ENCODE data around the gene TTLL7.

Gene TTLL7

GRCh38 chr1:84019217-84019616 is 20.3 kb upstream of the TTLL7 start:
- no peaks in the 10 kb centered on the region for H3K36me3 ChIP-seq
- H3K27ac ChIP-seq: no peak overlapping the region
- H3K4me3 ChIP-seq: no peak overlapping the region
- no peaks in the 10 kb centered on the region for H3K4me1 ChIP-seq
- H3K4me2 ChIP-seq: no peak overlapping the region
- H3K9me3 ChIP-seq (replicated peaks in 1 of 11): peaks cover 7 to 13% (median 9%) of the 10 kb centered on the region in 11 experiments; a peak in 20 of 22 replicates
- no peaks in the 10 kb centered on the region for H3K27me3 ChIP-seq
- H3K9ac ChIP-seq: no peak overlapping the region
- H4K20me1 ChIP-seq: no peaks in the 10 kb centered on the region
- no peak for TF ChIP-seq Cebpa-rat (IDR thresholded peaks at IDR 0.05)

DNA sequence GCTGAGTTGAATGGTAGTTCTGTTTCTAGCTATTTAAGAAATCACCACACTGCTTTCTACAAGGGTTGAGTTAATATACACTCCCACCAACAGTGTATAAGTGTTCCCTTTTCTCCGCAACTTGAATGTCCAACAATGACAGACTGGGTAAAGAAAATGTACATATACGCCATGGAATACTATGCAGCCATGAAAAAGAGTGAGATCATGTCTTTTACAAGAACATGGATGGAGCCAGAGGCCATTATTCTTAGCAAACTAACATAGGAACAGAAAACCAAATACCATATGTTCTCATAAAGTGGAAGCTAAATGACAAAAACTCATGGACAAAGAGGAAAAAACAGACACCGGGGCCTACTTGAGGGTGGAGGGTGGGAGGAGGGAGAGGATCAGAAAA is 14.8 kb upstream of the TTLL7 start:
- no peaks in the 10 kb centered on the region for H3K36me3 ChIP-seq
- no peaks in the 10 kb centered on the region for H3K27me3 ChIP-seq
- TF ChIP-seq Cebpa-rat (IDR thresholded peaks at IDR 0.05): no peak
- H4K20me1 ChIP-seq: no peaks in the 10 kb centered on the region
- H3K4me1 ChIP-seq: no peaks in the 10 kb centered on the region
- no peak overlapping the region for H3K4me3 ChIP-seq
- H3K27ac ChIP-seq: no peak overlapping the region
- no peak overlapping the region for H3K4me2 ChIP-seq
- H3K9me3 ChIP-seq (replicated peaks in 1 of 11): peaks cover 0 to 5% (median 0%) of the 10 kb centered on the region in 11 experiments; a peak in 3 of 22 replicates
- H3K9ac ChIP-seq: no peak overlapping the region

DNA sequence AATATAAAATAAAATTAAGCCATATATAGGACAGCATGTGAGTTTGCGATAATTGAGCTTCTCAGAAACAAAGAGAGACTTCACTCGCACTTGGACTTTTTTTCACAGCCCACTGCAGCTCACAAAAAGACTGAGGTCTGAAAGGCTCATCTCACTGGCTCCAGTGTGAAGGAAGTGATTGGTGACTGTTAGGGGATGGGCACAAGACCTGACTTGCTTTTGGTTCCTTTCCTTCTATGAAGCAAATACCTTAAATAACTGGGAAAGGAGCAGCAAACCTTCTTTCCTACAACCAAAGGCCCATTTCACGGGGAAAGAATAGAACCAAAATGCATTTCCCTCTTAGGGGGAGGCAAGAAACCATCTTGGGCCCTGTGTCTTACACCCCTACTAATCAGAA is 13.1 kb upstream of the TTLL7 start:
- no peak for TF ChIP-seq Cebpa-rat (IDR thresholded peaks at IDR 0.05)
- Histone ChIP-seq H3K4me1 (no peaks in the 10 kb centered on the region), H3K9ac (no peak overlapping the region), H3K36me3 (no peaks in the 10 kb centered on the region), H3K9me3 (replicated peaks in 1 of 11) (peaks cover 0 to 8% (median 0%) of the 10 kb centered on the region in 11 experiments; a peak in 4 of 22 replicates), H3K27ac (no peak overlapping the region), H3K27me3 (no peaks in the 10 kb centered on the region), H3K4me3 (no peak overlapping the region), H3K4me2 (no peak overlapping the region), H4K20me1 (no peaks in the 10 kb centered on the region)

GRCh38 chr1:84010136-84010535 is 11.2 kb upstream of the TTLL7 start:
- TF ChIP-seq Cebpa-rat (IDR thresholded peaks at IDR 0.05): no peak
- Histone ChIP-seq H4K20me1 (no peaks in the 10 kb centered on the region), H3K4me2 (no peak overlapping the region), H3K27me3 (no peaks in the 10 kb centered on the region), H3K9ac (no peak overlapping the region), H3K4me1 (no peaks in the 10 kb centered on the region), H3K27ac (no peak overlapping the region), H3K9me3 (replicated peaks in 1 of 11) (peaks cover 0 to 17% (median 4%) of the 10 kb centered on the region in 11 experiments; a peak in 8 of 22 replicates), H3K4me3 (no peak overlapping the region), H3K36me3 (no peaks in the 10 kb centered on the region)

DNA sequence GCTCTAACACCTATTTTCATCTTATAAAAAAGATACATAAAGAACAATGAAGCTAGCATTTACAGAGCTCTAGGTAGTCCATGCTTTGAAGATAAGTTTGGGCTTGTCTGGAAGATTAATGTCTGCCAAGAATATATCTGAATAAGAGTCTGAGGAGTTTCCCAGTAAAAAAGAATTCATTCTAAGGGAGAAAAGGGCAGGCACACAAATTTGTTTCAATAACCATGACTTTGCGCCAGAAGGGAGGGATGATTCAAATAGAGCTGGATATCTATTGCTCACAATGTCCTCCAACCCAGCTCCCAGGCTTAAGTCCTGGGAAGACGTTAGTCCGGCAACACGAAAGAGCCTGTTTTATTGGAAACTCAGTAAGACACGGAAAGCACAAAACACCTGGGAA is 9.7 kb upstream of the TTLL7 start:
- Histone ChIP-seq H3K9me3 (replicated peaks in 1 of 11) (peaks cover 0 to 14% (median 1%) of the 10 kb centered on the region in 11 experiments; a peak in 8 of 22 replicates), H3K27me3 (no peaks in the 10 kb centered on the region), H3K9ac (no peak overlapping the region), H3K4me1 (no peaks in the 10 kb centered on the region), H3K27ac (no peak overlapping the region), H3K4me3 (no peak overlapping the region), H3K4me2 (no peak overlapping the region), H3K36me3 (no peaks in the 10 kb centered on the region), H4K20me1 (no peaks in the 10 kb centered on the region)
- no peak for TF ChIP-seq Cebpa-rat (IDR thresholded peaks at IDR 0.05)

DNA sequence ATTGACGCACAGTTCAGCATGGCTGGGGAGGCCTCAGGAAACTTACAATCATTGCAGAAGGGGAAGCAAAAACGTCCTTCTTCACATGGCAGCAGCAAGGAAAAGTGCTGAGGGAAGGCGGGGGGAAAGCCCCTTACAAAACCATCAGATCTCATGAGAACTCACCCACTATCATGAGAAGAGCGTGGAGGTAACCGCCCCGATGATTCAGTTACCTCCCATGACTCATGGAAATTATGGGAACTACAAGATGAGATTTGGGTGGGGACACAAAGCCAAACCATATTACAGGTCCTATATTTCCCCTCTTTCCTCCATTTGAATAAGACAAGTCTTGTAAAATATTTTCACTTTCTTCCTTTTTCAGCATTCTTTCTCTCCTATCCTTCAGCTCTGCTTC is 7.7 kb upstream of the TTLL7 start:
- no peak overlapping the region for H3K9ac ChIP-seq
- no peaks in the 10 kb centered on the region for H3K27me3 ChIP-seq
- no peak overlapping the region for H3K4me3 ChIP-seq
- peaks cover 0 to 12% (median 0%) of the 10 kb centered on the region in 11 experiments; a peak in 6 of 22 replicates for H3K9me3 ChIP-seq (replicated peaks in 1 of 11)
- no peak overlapping the region for H3K4me2 ChIP-seq
- no peaks in the 10 kb centered on the region for H4K20me1 ChIP-seq
- H3K4me1 ChIP-seq: peaks cover 0 to 4% (median 0%) of the 10 kb centered on the region in 10 experiments; a peak in 2 of 20 replicates
- no peak overlapping the region for H3K27ac ChIP-seq
- no peaks in the 10 kb centered on the region for H3K36me3 ChIP-seq
- TF ChIP-seq Cebpa-rat (IDR thresholded peaks at IDR 0.05): no peak

DNA sequence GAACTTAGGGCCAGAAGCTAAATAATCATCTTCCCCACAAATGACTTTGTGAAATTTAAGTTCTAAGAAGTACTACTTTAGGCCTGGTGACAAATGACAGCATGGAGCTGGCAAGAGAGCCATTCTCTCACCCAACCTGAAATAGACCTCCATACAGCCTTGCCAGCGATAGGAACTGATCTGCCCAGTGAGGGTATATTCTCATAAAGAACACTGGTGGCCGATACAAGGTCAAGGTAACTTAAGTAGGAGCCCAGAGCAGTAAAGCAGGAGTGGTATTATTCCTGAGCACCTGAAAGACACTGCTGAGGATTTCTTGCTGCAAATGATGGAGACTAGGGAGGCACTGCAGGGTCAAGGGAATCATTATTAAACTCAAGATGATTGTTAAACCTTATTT is 2.6 kb upstream of the TTLL7 start:
- Histone ChIP-seq H4K20me1 (no peaks in the 10 kb centered on the region), H3K4me1 (peaks cover 0 to 4% (median 0%) of the 10 kb centered on the region in 10 experiments; a peak in 2 of 20 replicates), H3K27ac (no peak overlapping the region), H3K9ac (no peak overlapping the region), H3K27me3 (no peaks in the 10 kb centered on the region), H3K4me2 (no peak overlapping the region), H3K36me3 (no peaks in the 10 kb centered on the region), H3K4me3 (no peak overlapping the region), H3K9me3 (replicated peaks in 1 of 11) (peaks cover 7 to 16% (median 11%) of the 10 kb centered on the region in 11 experiments; a peak in 20 of 22 replicates)
- no peak for TF ChIP-seq Cebpa-rat (IDR thresholded peaks at IDR 0.05)

DNA sequence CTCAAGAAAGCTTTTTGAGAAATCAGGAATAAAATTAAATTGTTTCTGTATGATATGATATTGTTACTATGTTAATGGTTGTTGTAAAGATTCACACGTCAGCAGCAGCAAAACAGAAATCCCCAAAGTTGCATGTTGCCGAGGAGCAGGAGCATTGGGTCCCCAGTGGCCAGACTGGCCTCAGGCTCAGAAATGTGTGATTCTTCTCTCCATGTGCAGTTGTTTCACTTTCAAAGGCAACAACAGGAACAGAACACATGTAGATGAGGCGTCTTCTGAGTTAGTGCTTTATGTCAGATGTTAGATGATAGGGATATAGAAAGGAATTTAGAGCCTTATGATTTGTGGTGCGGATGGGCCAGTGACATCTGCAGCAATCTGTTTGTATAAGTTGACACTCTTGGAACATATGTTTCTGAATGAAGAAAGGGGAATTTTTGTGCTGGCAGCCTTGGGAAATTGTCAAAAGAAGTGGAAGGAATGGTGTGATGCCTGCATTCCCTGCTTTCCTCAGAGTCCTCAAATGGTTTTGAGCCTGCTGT is 2.1 kb upstream of the TTLL7 start:
- no peak overlapping the region for H3K4me2 ChIP-seq
- no peaks in the 10 kb centered on the region for H3K36me3 ChIP-seq
- H4K20me1 ChIP-seq: no peaks in the 10 kb centered on the region
- no peak overlapping the region for H3K9ac ChIP-seq
- no peak overlapping the region for H3K4me3 ChIP-seq
- no peaks in the 10 kb centered on the region for H3K27me3 ChIP-seq
- no peak overlapping the region for H3K27ac ChIP-seq
- no peak for TF ChIP-seq Cebpa-rat (IDR thresholded peaks at IDR 0.05)
- H3K9me3 ChIP-seq (replicated peaks in 1 of 11): peaks cover 7 to 12% (median 11%) of the 10 kb centered on the region in 11 experiments; a peak in 20 of 22 replicates
- H3K4me1 ChIP-seq: peaks cover 0 to 4% (median 0%) of the 10 kb centered on the region in 10 experiments; a peak in 2 of 20 replicates

DNA sequence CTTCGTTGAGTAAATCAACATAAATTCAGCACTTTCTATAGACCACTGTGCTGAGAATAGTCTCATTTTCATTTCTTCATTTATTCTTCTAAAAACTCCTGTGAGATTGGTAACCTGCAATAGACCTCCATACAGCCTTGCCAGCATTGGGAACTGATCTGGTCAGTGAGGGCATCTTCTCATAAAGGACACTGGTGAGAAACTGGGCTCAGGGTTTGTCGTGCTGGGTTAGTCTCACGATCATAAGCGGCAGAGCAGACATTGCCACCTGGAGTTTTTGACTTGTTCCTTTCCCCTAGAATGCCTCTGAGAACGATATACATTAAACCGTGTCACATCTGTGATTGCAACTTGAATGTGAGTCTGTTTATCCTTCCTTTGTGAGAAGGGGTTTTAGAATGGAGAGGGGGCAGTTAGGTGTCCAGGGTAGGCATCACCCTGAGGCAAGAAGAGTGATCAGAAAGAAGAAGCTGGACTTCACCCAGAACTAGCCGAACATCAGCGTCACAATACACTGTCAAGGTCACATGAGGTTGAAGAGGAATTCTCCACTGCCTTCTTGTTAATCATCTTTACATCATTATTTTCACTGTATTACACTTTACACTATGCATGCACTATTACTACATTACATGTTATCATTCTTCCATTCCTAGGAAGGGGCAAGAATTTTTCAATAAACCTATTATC is 1.4 kb upstream of the TTLL7 start:
- Histone ChIP-seq H3K27me3 (no peaks in the 10 kb centered on the region), H3K4me1 (peaks cover 0 to 4% (median 0%) of the 10 kb centered on the region in 10 experiments; a peak in 2 of 20 replicates), H3K9ac (no peak overlapping the region), H3K4me3 (no peak overlapping the region), H3K9me3 (replicated peaks in 1 of 11) (peaks cover 7 to 12% (median 11%) of the 10 kb centered on the region in 11 experiments; a peak in 20 of 22 replicates), H4K20me1 (no peaks in the 10 kb centered on the region), H3K4me2 (no peak overlapping the region), H3K27ac (no peak overlapping the region), H3K36me3 (no peaks in the 10 kb centered on the region)
- no peak for TF ChIP-seq Cebpa-rat (IDR thresholded peaks at IDR 0.05)

Measured in BLaER1 treated with 17β-estradiol and CSF1 and Interleukin-3, amounts not matched to agents 10 nM and 100 nM (cell line).